H1 (cell line): ENCODE results near the gene RDH12. TPM values are rescaled to one million over a fixed set of nuclear protein-coding genes. Genes with fewer than 3 reads are reported as not detected.

ENCODE experiments used
- CTCF ChIA-PET: fragments of 300-600 bp; sonication (Branson Sonifier 250); formaldehyde crosslinking; loops from one replicate; lab custom pipeline; 2021; ENCODE audit not compliant: partially characterized antibody; lab: Charles Lee
- POLR2A ChIA-PET: fragments of 300-600 bp; sonication (Branson Sonifier 250); formaldehyde crosslinking; loops from one replicate; lab custom pipeline; 2021; ENCODE audit warnings: inconsistent platforms; ENCODE audit not compliant: partially characterized antibody; lab: Charles Lee
- DNase-seq, 2 experiments: peaks; one replicate each; pipeline versions ENCODE4 v3.0.0 to v3.0.0-alpha.2; 2010 to 2022; ENCODE audit warnings: low spot score in 2 of 2, low read depth in 1 of 2, mixed read lengths in 1 of 2
- FAIRE-seq: peaks from 2 replicates; lab custom pipeline; 2011; peaks lifted over from hg19 to GRCh38; lab: Jason Lieb, UNC
- H2AFZ ChIP-seq: 2 replicates; pipeline ENCODE4 v1.8.1; 2012; ENCODE audit warnings: low read length, inconsistent platforms
- H2AK5ac ChIP-seq: 2 replicates; pipeline ENCODE4 v1.6.1; 2013; ENCODE audit warnings: low read depth, low read length
- H2BK120ac ChIP-seq: replicated peaks from 2 replicates; pipeline ENCODE3; 2013; ENCODE audit warnings: low read depth, low read length, inconsistent platforms
- H2BK12ac ChIP-seq: 2 replicates; pipeline ENCODE4 v1.6.1; 2013; ENCODE audit warnings: low read depth, low read length
- H2BK15ac ChIP-seq: 2 replicates; pipeline ENCODE4 v1.6.1; 2013; ENCODE audit warnings: low read length
- H2BK20ac ChIP-seq: 2 replicates; pipeline ENCODE4 v1.6.1; 2013; ENCODE audit warnings: low read length
- H2BK5ac ChIP-seq: 2 replicates; pipeline ENCODE4 v1.6.1; 2013; ENCODE audit warnings: low read depth, low read length
- H3K14ac ChIP-seq: 2 replicates; pipeline ENCODE4 v1.6.1; 2013; ENCODE audit warnings: inconsistent platforms; ENCODE audit not compliant: insufficient read length
- H3K18ac ChIP-seq: 2 replicates; pipeline ENCODE4 v1.6.1; 2013; ENCODE audit warnings: low read length; ENCODE audit errors: extremely low read depth
- H3K23ac ChIP-seq: 2 replicates; pipeline ENCODE4 v1.6.1; 2013; ENCODE audit warnings: inconsistent platforms; ENCODE audit not compliant: insufficient read length
- H3K23me2 ChIP-seq: 2 replicates; pipeline ENCODE4 v1.6.1; 2013; ENCODE audit warnings: low read depth, low read length
- H3K27ac ChIP-seq: 2 replicates; pipeline ENCODE4 v1.6.1; 2011; ENCODE audit warnings: low read depth, low read length, inconsistent platforms
- H3K27me3 ChIP-seq, 4 experiments: replicated peaks in 1 of 4; 1 replicate in 1 of 4; 2 replicates in 3 of 4; pipeline versions ENCODE4 v1.6.1 to v1.8.1; 2011 to 2013; ENCODE audit warnings: low read length in 3 of 4, mild to moderate bottlenecking in 3 of 4, inconsistent platforms in 2 of 4, mixed read lengths in 2 of 4, moderate library complexity in 1 of 4; ENCODE audit not compliant: control insufficient read depth in 3 of 4, insufficient read depth in 3 of 4; ENCODE audit errors: extremely low read depth in 1 of 4
- H3K36me3 ChIP-seq, 4 experiments: 2 replicates each; pipeline versions ENCODE4 v1.6.1 to v1.8.1; 2011 to 2013; ENCODE audit warnings: mild to moderate bottlenecking in 4 of 4, low read length in 3 of 4, moderate library complexity in 2 of 4, control low read depth in 1 of 4, inconsistent platforms in 1 of 4; ENCODE audit not compliant: insufficient read depth in 4 of 4, control insufficient read depth in 2 of 4
- H3K4ac ChIP-seq: replicated peaks from 2 replicates; pipeline ENCODE3; 2013; ENCODE audit warnings: low read length, low read depth, mixed read lengths, inconsistent platforms; ENCODE audit not compliant: insufficient read length
- H3K4me1 ChIP-seq, 4 experiments: replicated peaks in 1 of 4; 1 replicate in 1 of 4; 2 replicates in 3 of 4; pipeline versions ENCODE4 v1.6.1 to v1.8.1; 2011 to 2013; ENCODE audit warnings: low read length in 3 of 4, inconsistent platforms in 2 of 4, mixed read lengths in 1 of 4; ENCODE audit not compliant: insufficient read depth in 4 of 4, control insufficient read depth in 3 of 4
- H3K4me2 ChIP-seq, 2 experiments: 2 replicates each; pipeline versions ENCODE4 v1.6.1 to v1.8.1; 2011 to 2013; ENCODE audit warnings: low read depth in 2 of 2, low read length in 2 of 2, control low read depth in 1 of 2, inconsistent platforms in 1 of 2, mild to moderate bottlenecking in 1 of 2; ENCODE audit not compliant: insufficient read depth in 1 of 2
- H3K4me3 ChIP-seq, 4 experiments: fragments of 200-600, 300-600 bp in 1 of 4; sonication (generic), shearing (Covaris generic), sonication (Bioruptor Twin) in 1 of 4; 2 replicates each; pipeline versions ENCODE4 v1.5.1 to v1.8.1; 2011 to 2016; ENCODE audit warnings: low read length in 4 of 4, low read depth in 3 of 4, control low read depth in 2 of 4, inconsistent platforms in 2 of 4, mild to moderate bottlenecking in 2 of 4, mixed read lengths in 1 of 4, moderate library complexity in 1 of 4; ENCODE audit not compliant: insufficient read depth in 2 of 4; ENCODE audit errors: extremely low read depth in 1 of 4
- H3K56ac ChIP-seq: replicated peaks from 2 replicates; pipeline ENCODE3; 2013; ENCODE audit warnings: low read depth, mild to moderate bottlenecking, mixed read lengths, low read length, inconsistent platforms; ENCODE audit not compliant: insufficient read length
- H3K79me1 ChIP-seq: 2 replicates; pipeline ENCODE4 v1.6.1; 2013; ENCODE audit warnings: low read depth, low read length, control low read depth
- H3K79me2 ChIP-seq, 2 experiments: 2 replicates each; pipeline versions ENCODE4 v1.6.1 to v1.8.1; 2012 to 2013; ENCODE audit warnings: low read length in 2 of 2, mild to moderate bottlenecking in 2 of 2, inconsistent platforms in 1 of 2; ENCODE audit not compliant: insufficient read depth in 2 of 2, control insufficient read depth in 1 of 2
- H3K9ac ChIP-seq, 4 experiments: replicated peaks in 1 of 4; 1 replicate in 1 of 4; 2 replicates in 3 of 4; pipeline versions ENCODE4 v1.6.1 to v1.8.1; 2011 to 2013; ENCODE audit warnings: low read depth in 3 of 4, low read length in 3 of 4, control low read depth in 2 of 4, mild to moderate bottlenecking in 2 of 4, moderate library complexity in 2 of 4, inconsistent platforms in 1 of 4; ENCODE audit errors: extremely low read depth in 1 of 4
- H3K9me3 ChIP-seq, 2 experiments: 2 replicates each; pipeline versions ENCODE4 v1.6.1 to v1.8.1; 2012 to 2013; ENCODE audit warnings: mild to moderate bottlenecking in 2 of 2, moderate library complexity in 2 of 2, control low read depth in 1 of 2, inconsistent platforms in 1 of 2, low read depth in 1 of 2, low read length in 1 of 2, mixed read lengths in 1 of 2; ENCODE audit not compliant: insufficient read depth in 2 of 2
- H4K20me1 ChIP-seq, 2 experiments: replicated peaks in 1 of 2; 2 replicates each; pipeline versions ENCODE3 to v1.8.1; 2011 to 2013; ENCODE audit warnings: inconsistent platforms in 2 of 2, low read length in 2 of 2, mild to moderate bottlenecking in 1 of 2; ENCODE audit not compliant: insufficient read depth in 2 of 2, control insufficient read depth in 1 of 2
- H4K5ac ChIP-seq: 2 replicates; pipeline ENCODE4 v1.6.1; 2013; ENCODE audit warnings: low read length, low read depth, mixed read lengths, inconsistent platforms; ENCODE audit not compliant: insufficient read length
- H4K8ac ChIP-seq: 2 replicates; pipeline ENCODE4 v1.8.0; 2013; ENCODE audit warnings: mild to moderate bottlenecking, moderate library complexity, low read length, inconsistent platforms; ENCODE audit not compliant: insufficient read depth; ENCODE audit errors: extremely low read depth
- H4K91ac ChIP-seq: replicated peaks from 2 replicates; pipeline ENCODE3; 2013; ENCODE audit warnings: low read length, mixed read lengths, inconsistent platforms; ENCODE audit not compliant: insufficient read length
- CHD1 ChIP-seq: IDR thresholded peaks from 2 replicates; pipeline ENCODE4 v1.6.1; 2012; ENCODE audit warnings: low read depth, low read length, improper control_type of control experiment
- CREB1 ChIP-seq: IDR thresholded peaks from 2 replicates; pipeline ENCODE4 v1.6.1; 2012; ENCODE audit warnings: inconsistent platforms
- HDAC2 ChIP-seq, 2 experiments: fragments of 300-600 bp in 1 of 2; sonication (generic) in 1 of 2; IDR thresholded peaks; 2 replicates each; pipeline ENCODE4 v1.6.1; 2011 to 2012; ENCODE audit warnings: low read depth in 2 of 2, low read length in 2 of 2, mild to moderate bottlenecking in 2 of 2, moderate library complexity in 2 of 2, borderline replicate concordance in 1 of 2, inconsistent platforms in 1 of 2
- JUN ChIP-seq: IDR thresholded peaks from 2 replicates; pipeline ENCODE4 v1.6.1; 2011; ENCODE audit warnings: low read depth, mild to moderate bottlenecking, improper control_type of control experiment, low read length
- KDM4A ChIP-seq: IDR thresholded peaks from one replicate; pipeline ENCODE4 v1.7.1; 2012; ENCODE audit warnings: low read depth, mild to moderate bottlenecking, moderate library complexity, low read length, inconsistent platforms; ENCODE audit not compliant: severe bottlenecking
- MAX ChIP-seq: IDR thresholded peaks from 2 replicates; pipeline ENCODE4 v1.6.1; 2012; ENCODE audit warnings: inconsistent platforms
- POLR2A ChIP-seq, 2 experiments: IDR thresholded peaks; 1 replicate in 1 of 2; 2 replicates in 1 of 2; pipeline ENCODE4 v1.6.1; 2011; ENCODE audit warnings: low read depth in 2 of 2, low read length in 2 of 2, mild to moderate bottlenecking in 2 of 2; ENCODE audit errors: control extremely low read depth in 1 of 2
- RFX5 ChIP-seq: IDR thresholded peaks from 2 replicates; pipeline ENCODE4 v1.6.1; 2011; ENCODE audit warnings: low read depth, low read length, improper control_type of control experiment, borderline replicate concordance
- SIN3A ChIP-seq, 2 experiments: IDR thresholded peaks in 1 of 2; conservative IDR thresholded peaks in 1 of 2; 2 replicates each; pipeline ENCODE4 v1.6.1; 2011 to 2012; ENCODE audit warnings: low read length in 2 of 2, improper control_type of control experiment in 1 of 2, low read depth in 1 of 2, mild to moderate bottlenecking in 1 of 2
- SP4 ChIP-seq: IDR thresholded peaks from 2 replicates; pipeline ENCODE4 v1.6.1; 2012; ENCODE audit warnings: low read length, inconsistent platforms
- TAF7 ChIP-seq: optimal IDR thresholded peaks from 2 replicates; pipeline ENCODE3; 2011; ENCODE audit warnings: low read depth, mild to moderate bottlenecking, inconsistent platforms, low read length, moderate library complexity, borderline replicate concordance
- TBP ChIP-seq: IDR thresholded peaks from 2 replicates; pipeline ENCODE4 v1.6.1; 2011; ENCODE audit warnings: low read depth, low read length, improper control_type of control experiment
- WGBS, 2 experiments: shearing (Covaris generic) in 1 of 2; methylation state at CpG; one replicate each; pipeline versions ENCODE4 v1.1.6 to v1.1.7; 2013 to 2015; ENCODE audit warnings: low lambda C conversion rate in 2 of 2, mixed read lengths in 2 of 2, inconsistent platforms in 1 of 2, low coverage in 1 of 2, missing lambda C conversion rate in 1 of 2; ENCODE audit not compliant: insufficient replicate concordance in 2 of 2, insufficient coverage in 1 of 2, insufficient read length in 1 of 2; ENCODE audit errors: extremely low coverage in 1 of 2, missing lambda C conversion rate in 1 of 2; 5-methylcytosine and 5-hydroxymethylcytosine counted together
- polyA plus RNA-seq, 7 experiments: library from polyadenylated mRNA; depleted of rRNA in 3 of 7; stranded (reverse) in 5 of 7; unstranded in 2 of 7; fragments of >200 nt in 5 of 7; fragments of 200-250 nt in 2 of 7; gene quantifications; 1 replicate in 5 of 7; 2 replicates in 1 of 7; 4 replicates in 1 of 7; pipeline versions ENCODE4 v1.2.1 to v1.2.3, GENCODE V29; 2011 to 2013; ENCODE audit warnings: missing spikeins in 2 of 7, mixed read lengths in 2 of 7
- total RNA-seq: library from RNA; stranded (reverse); fragmentation: NEBNext Ultra II Directional; extraction: Animal tissue kit (Norgen Biotek cat#: 25700); gene quantifications from 2 replicates; pipeline ENCODE4 v1.2.1, GENCODE V29; 2021

The RDH12 gene
- total and polyA plus RNA-seq, 2 of the 8 experiments (the other 6 are each of a cell fraction or from before 2014, with no cell fraction given): 1.2 to 1.5 TPM

GRCh38 chr14:67694791-67695393, 6.8 kb upstream of the RDH12 start:
- peaks cover 3 to 5% (median 4%) of the 10 kb centered on the region in 4 experiments; a peak in 4 of 7 replicates for H3K4me1 ChIP-seq
- no peak overlapping the region for H2BK15ac ChIP-seq
- peaks cover 0 to 2% (median 0%) of the 10 kb centered on the region in 4 experiments; a peak in 2 of 7 replicates for H3K27me3 ChIP-seq
- H4K20me1 ChIP-seq: peaks cover 5 to 10% of the 10 kb centered on the region in 2 experiments
- peak overlapping the region; percentile 28 for H3K4ac ChIP-seq
- peak overlapping the region; percentile 49 for H2BK5ac ChIP-seq
- H3K14ac ChIP-seq: no peak overlapping the region
- no peaks in the 10 kb centered on the region for H3K9me3 ChIP-seq
- 0 out of 2 replicates have a peak, but pooled peaks cover 2% of the 10 kb centered on the region for H3K23me2 ChIP-seq
- H3K18ac ChIP-seq: peak overlapping the region; percentile 41; the same call in 1 of the 2 replicates
- no peak overlapping the region for H3K23ac ChIP-seq
- POLR2A ChIA-PET: interaction anchor here (0.9 to 3.0 kb wide), 20 partner anchors 9 to 259 kb away, joined by 3 to 21 read pairs (median 6); partner anchors contain the start of genes ARG2, PIGH, VTI1B and ZFYVE26
- H3K4me2 ChIP-seq: peak overlapping the region; percentile 64 to 85
- peak overlapping the region; percentile 81 for H4K8ac ChIP-seq
- CTCF ChIA-PET: interaction anchor here (1.2 to 3.1 kb wide), 5 partner anchors 9 to 181 kb away, joined by 3 to 26 read pairs (median 4); no protein-coding TSS in a partner anchor
- H3K27ac ChIP-seq: peak overlapping the region; percentile 73
- H3K79me2 ChIP-seq: peaks cover 10 to 54% of the 10 kb centered on the region in 2 experiments
- peak overlapping the region; percentile 85 for H3K56ac ChIP-seq
- no peak overlapping the region for H2BK12ac ChIP-seq
- peaks cover 8% of the 10 kb centered on the region; the same call in 1 of the 2 replicates for H3K79me1 ChIP-seq
- WGBS, 2 experiments: 2% methylated on average over 21 of the region's 21 CpGs; no CpG with 5 or more reads in 1 of the 2 experiments
- FAIRE-seq (peak; percentile 48), DNase-seq (peak; percentile 62 to 67)
- no peak overlapping the region for H2BK120ac ChIP-seq
- H2BK20ac ChIP-seq: no peak overlapping the region
- H4K91ac ChIP-seq: peak overlapping the region; percentile 20
- H3K4me3 ChIP-seq: peak overlapping the region; percentile 76 to 97 (median 87)
- peak overlapping the region; percentile 58 for H4K5ac ChIP-seq
- no peak overlapping the region for H2AFZ ChIP-seq
- H3K9ac ChIP-seq: peak overlapping the region; percentile 77 to 81 (median 80)
- peaks cover 23 to 34% (median 31%) of the 10 kb centered on the region in 4 experiments for H3K36me3 ChIP-seq
- H2AK5ac ChIP-seq: no peak overlapping the region
- TF ChIP-seq SIN3A (conservative IDR thresholded peaks at IDR 0.05 in 1 of 2, IDR thresholded peaks at IDR 0.05 in 1 of 2; ENCODE audit: low read depth in 1 of 2, low read length in 2 of 2): peak; percentile 49 to 63; a peak in 1 of 4 replicates
- TF ChIP-seq CREB1: peak; percentile 83
- no peak for TF ChIP-seq RFX5
- peak; percentile 41 to 70 for TF ChIP-seq POLR2A (IDR thresholded peaks at IDR 0.05; ENCODE audit: control extremely low read depth in 1 of 2, low read depth in 2 of 2, low read length in 2 of 2)
- no peak for TF ChIP-seq KDM4A
- TF ChIP-seq TAF7: peak; percentile 38
- TF ChIP-seq TBP: peak; percentile 61
- no peak for TF ChIP-seq CHD1
- TF ChIP-seq MAX: peak; percentile 50; the same call in 1 of the 2 replicates
- TF ChIP-seq JUN: no peak
- no peak; a peak in 1 of 4 replicates for TF ChIP-seq HDAC2 (IDR thresholded peaks at IDR 0.05; ENCODE audit: borderline replicate concordance in 1 of 2, low read depth in 2 of 2, low read length in 2 of 2)
- TF ChIP-seq SP4: no peak
